HG03378 (cell line): ENCODE results near the gene DMBT1.

Source experiments
- ATAC-seq: cut with Tn5 transposase; IDR thresholded peaks from one replicate; pipeline ENCODE4 v1.9.1; 2021; ENCODE audit warnings: mild to moderate bottlenecking, moderate library complexity; ENCODE audit not compliant: unreplicated experiment

The DMBT1 gene

GRCh38 chr10:122665946-122666345 lies 105.4 kb downstream of the DMBT1 start:
- no peak for ATAC-seq

DNA sequence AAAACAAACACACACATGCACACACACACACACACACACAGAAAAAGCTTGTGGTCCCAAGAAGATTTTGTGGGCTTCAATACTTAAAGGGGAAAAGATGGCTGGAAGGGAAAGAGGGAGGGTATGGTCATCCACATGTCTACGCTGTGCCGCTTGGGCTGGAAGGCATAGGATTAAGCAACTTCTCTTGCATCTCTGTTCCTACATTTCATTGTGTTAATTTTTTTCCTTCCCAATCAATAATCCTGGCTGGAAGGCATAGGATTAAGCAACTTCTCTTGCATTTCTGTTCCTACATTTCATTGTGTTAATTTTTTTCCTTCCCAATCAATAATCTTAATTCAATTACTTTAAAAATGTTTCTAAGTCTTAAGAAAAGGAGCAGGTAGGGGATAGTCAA lies 108.5 kb downstream of the DMBT1 start:
- ATAC-seq: no peak

DNA sequence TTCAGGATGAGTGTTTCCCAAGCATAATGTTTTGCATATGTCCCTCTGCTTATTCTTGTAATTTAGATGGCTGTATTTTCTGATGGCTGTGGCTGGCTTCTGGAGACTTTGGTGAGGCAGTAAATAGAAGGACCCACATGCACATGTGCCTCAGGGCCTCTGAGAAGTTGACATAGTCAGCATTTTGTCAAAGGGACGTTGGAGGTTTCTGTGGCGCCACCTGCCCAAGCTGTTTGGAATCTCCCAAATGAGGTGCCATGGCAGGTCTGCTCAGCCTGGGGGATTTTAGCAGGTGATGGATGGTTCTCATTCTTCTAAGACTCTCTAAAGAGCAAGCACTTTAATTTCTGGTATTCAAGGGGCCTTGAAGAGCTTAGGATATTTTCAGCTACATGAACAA lies 109.3 kb downstream of the DMBT1 start:
- no peak for ATAC-seq

- no peak for ATAC-seq
Measured at GRCh38 chr10:122671355-122671754, 110.8 kb downstream of the DMBT1 start.

DNA sequence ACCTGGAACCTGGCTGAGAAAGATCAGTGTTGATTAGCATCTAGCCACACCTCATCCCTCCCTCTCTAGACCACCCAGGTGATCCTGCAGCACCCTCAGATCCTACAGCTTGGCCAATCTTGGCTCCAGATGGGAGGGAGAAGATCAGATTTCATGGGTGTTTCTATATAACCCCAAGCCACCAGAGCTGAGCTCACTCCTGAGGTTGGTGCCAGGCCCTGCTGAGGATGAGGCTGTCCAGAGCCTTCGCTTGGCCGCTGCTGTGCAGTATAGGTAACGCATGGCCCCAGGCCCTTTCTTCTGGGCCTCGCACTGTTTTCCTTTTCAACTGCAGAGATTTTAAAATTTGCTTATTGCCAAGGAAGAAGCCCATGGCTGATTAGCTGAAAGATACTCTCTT lies 112.1 kb downstream of the DMBT1 start:
- ATAC-seq: no peak

DNA sequence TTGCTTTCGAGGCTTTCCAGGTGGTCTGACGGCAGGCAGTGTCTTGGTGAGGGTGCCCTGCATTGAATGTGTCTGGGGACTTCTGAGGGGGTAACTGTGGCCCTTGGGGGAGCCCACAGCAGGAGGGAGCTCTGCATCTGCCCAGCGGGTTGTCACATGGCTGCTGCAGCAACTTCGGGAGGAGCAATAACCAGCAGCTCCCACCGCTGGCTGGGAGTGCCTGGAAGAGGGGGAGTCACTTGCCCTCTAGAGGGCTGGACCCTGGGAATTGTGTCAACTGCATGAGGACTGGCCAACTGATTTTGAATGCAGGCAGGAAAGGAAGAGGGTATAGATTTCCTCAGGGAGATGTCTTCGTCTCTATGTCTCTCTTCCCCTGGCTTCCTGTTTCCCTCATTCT lies 112.7 kb downstream of the DMBT1 start:
- no peak for ATAC-seq

- ATAC-seq: no peak
Measured at GRCh38 chr10:122673731-122674130, 113.2 kb downstream of the DMBT1 start.

- no peak for ATAC-seq
Measured at GRCh38 chr10:122674781-122675180, 114.2 kb downstream of the DMBT1 start.

DNA sequence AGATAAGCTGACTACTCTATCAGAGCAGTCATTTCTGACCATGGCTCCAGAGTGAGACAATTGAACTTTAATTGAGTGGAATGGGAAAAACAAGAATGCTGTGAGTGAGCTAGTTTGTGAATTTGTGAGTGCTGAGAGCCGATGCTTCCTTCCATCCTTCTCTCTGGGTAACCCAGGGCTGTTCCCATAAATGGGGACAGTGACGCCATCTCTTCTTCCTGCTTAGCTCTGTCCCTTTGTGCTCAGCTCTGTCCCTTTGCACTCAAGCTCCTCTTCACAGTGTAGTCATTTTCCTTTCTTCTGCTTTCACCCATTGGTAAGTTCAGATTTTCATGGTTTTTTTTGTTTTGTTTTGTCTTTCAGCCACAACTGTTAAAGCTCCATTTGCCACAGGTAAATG lies 114.7 kb downstream of the DMBT1 start:
- no peak for ATAC-seq

DNA sequence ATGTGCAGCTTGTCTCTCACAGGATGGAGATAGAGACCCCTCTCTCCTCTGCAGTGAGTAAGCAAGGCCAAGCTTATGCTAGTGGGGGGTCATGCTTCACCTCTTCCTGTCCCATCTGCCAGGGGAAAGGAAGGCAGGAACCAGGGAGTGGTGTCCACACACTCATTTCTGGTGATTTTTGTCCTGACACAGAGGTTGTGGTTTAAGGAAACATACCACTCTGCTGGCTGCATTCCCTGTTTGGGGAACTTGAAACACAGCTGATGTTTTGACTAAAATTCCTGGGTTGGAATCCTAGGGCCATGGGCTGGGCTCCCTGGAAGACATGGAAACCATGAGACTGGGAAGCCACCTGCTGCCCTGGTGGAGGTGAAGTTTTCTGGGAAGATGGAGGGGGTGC lies 117.7 kb downstream of the DMBT1 start:
- no peak for ATAC-seq

GRCh38 chr10:122682522-122682921 lies 122.0 kb downstream of the DMBT1 start:
- no peak for ATAC-seq

DNA sequence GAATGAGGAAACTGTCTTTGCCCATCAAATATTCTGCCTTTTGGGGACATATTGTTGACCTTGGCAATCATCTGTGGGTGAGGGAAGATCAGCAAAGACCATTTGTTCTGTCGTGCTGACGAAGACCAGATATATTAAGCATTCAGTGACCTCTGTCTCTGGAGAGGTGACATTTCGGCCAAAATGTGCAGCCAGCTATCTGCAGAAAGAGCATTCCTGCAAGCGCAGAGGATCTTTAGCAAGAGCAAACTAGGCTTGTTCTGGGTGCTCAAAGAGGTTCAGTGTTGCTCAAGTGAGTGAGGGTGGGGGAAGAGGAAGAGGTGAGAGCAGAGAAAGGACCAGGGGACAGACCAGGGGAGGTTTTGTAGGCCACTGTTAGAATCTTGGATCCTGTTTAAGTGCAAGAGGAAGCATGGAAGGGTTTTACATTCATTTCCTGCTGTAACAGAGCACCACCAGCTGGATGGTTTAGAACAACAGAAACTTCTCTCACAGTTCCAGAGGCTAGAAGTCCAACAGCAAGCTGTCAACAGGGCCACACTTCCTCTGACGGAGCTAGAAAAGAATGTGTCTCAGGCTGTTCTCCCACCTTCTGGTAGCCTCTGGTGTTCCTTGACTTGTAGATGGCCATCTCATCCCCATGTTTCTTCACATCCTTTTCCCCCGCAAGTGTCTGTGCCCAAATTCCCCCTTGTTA lies 127.9 kb downstream of the DMBT1 start:
- ATAC-seq: no peak

DNA sequence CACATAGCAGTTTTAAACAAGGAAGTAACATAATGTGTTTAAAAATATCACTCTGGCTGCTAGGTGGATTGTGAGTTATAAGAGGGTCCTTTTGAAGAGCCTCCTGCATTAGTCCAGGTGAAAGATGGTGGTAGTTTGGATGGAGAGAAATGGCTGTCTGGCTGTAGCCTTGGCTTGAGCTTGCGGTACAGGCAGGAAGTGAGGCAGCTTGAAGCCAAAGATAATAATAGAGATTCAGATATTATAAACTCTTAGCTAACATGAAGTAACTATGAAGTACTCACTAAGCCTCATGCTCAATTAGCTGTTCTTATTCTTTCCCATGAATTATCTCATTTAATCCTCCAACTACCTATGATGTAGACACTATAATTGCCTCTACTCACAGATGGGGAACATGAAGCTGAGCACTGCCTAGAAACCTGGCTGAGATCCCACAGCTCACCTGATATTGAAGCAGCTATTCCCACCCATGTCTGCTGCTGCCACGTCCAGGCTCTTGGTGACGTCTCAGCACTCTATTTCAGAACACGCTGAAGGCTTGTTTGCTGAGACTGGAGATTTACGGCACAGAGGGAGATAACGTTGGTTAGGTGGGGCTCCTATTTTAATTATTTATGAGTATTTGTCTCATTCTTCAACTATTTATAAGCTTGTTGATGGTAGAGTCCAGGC lies 128.7 kb downstream of the DMBT1 start:
- ATAC-seq: no peak

GRCh38 chr10:122692744-122693143 lies 132.2 kb downstream of the DMBT1 start:
- ATAC-seq: no peak
